Smooth muscle cell (in vitro differentiated cells): ENCODE results near the gene CYP8B1. TPM values are rescaled to one million over a fixed set of nuclear protein-coding genes. Genes with fewer than 3 reads are reported as not detected.

Experiments used
- DNase-seq: peaks from one replicate; lab custom pipeline; 2025; ENCODE audit not compliant: unreplicated experiment; lab: John Stamatoyannopoulos, UW
- H2AFZ ChIP-seq: fragments of 200-600 bp; sonication (generic); 2 replicates; pipeline ENCODE4 v1.6.0; 2016; ENCODE audit warnings: antibody characterized with exemption, low read depth, mild to moderate bottlenecking
- H3F3A ChIP-seq: fragments of 200-600 bp; sonication (generic); 2 replicates; pipeline ENCODE4 v1.6.0; 2017; ENCODE audit warnings: antibody characterized with exemption, low read depth
- H3K27ac ChIP-seq: fragments of 200-600 bp; sonication (generic); 2 replicates; pipeline ENCODE4 v1.5.1; 2016; ENCODE audit warnings: low read depth, mild to moderate bottlenecking
- H3K27me3 ChIP-seq: fragments of 200-600 bp; sonication (generic); 2 replicates; pipeline ENCODE4 v1.6.1; 2016; ENCODE audit warnings: low read depth, mild to moderate bottlenecking
- H3K36me3 ChIP-seq: fragments of 200-600 bp; sonication (generic); 2 replicates; pipeline ENCODE4 v1.5.1; 2016; ENCODE audit warnings: low read depth
- H3K4me1 ChIP-seq: fragments of 200-600 bp; sonication (generic); 2 replicates; pipeline ENCODE4 v1.5.1; 2016; ENCODE audit warnings: low read depth
- H3K4me2 ChIP-seq: fragments of 200-600 bp; sonication (generic); 2 replicates; pipeline ENCODE4 v1.6.0; 2016; ENCODE audit warnings: mild to moderate bottlenecking
- H3K4me3 ChIP-seq: fragments of 200-600 bp; sonication (generic); 2 replicates; pipeline ENCODE4 v1.5.1; 2016; ENCODE audit warnings: mild to moderate bottlenecking
- H3K79me2 ChIP-seq: fragments of 200-600 bp; sonication (generic); 2 replicates; pipeline ENCODE4 v1.6.0; 2016; ENCODE audit warnings: low read depth, mild to moderate bottlenecking
- H3K9ac ChIP-seq: fragments of 200-600 bp; sonication (generic); 2 replicates; pipeline ENCODE4 v1.6.0; 2016; ENCODE audit warnings: low read depth
- H3K9me3 ChIP-seq: fragments of 200-600 bp; sonication (generic); replicated peaks from 2 replicates; pipeline ENCODE4 v1.5.1; 2016; ENCODE audit warnings: low read depth
- H4K20me1 ChIP-seq: fragments of 200-600 bp; sonication (generic); 2 replicates; pipeline ENCODE4 v1.6.0; 2016; ENCODE audit warnings: low read depth
- CTCF ChIP-seq: fragments of 200-600 bp; sonication (generic); IDR thresholded peaks from 2 replicates; pipeline ENCODE4 v1.5.1; 2017; ENCODE audit warnings: borderline replicate concordance, mild to moderate bottlenecking, antibody characterized with exemption; ENCODE audit not compliant: insufficient read depth, poor library complexity, severe bottlenecking
- WGBS: methylation state at CpG from one replicate; pipeline ENCODE4 v1.1.7; 2016; ENCODE audit warnings: low lambda C conversion rate; 5-methylcytosine and 5-hydroxymethylcytosine counted together
- polyA plus RNA-seq: library from polyadenylated mRNA; unstranded; fragments of >200 nt; fragmentation: Nextera tagmentation; extraction: Ambion mirVana; gene quantifications from 2 replicates; pipeline ENCODE4 v1.2.1, GENCODE V29; 2016
- total RNA-seq: library from RNA; depleted of rRNA; stranded (reverse); fragments of >200 nt; gene quantifications from 2 replicates; pipeline ENCODE4 v1.2.3, GENCODE V29; 2014

Gene CYP8B1
- total and polyA plus RNA-seq, 2 experiments from 2014 or later, result not detected

GRCh38 chr3:42894698-42895579 lies 19.3 kb upstream of the CYP8B1 start:
- no peaks in the 10 kb centered on the region for H3K36me3 ChIP-seq

GRCh38 chr3:42892807-42893206 lies 17.1 kb upstream of the CYP8B1 start:
- 92% methylated on average over 1 of the region's 1 CpG for WGBS
- Histone ChIP-seq H3K4me3 (no peak overlapping the region), H3K79me2 (no peaks in the 10 kb centered on the region), H2AFZ (no peak overlapping the region), H3K27me3 (no peaks in the 10 kb centered on the region), H3K9ac (no peak overlapping the region), H3K27ac (no peak overlapping the region), H3K4me2 (no peak overlapping the region), H3F3A (no peaks in the 10 kb centered on the region), H3K4me1 (peaks cover 12% of the 10 kb centered on the region), H3K36me3 (no peaks in the 10 kb centered on the region), H3K9me3 (no peaks in the 10 kb centered on the region), H4K20me1 (no peaks in the 10 kb centered on the region)
- no peak for TF ChIP-seq CTCF
- DNase-seq, result no peak

More at GRCh38 chr3:42894698-42895579, 19.3 kb upstream of the CYP8B1 start:
- Histone ChIP-seq H3K4me2 (no peak overlapping the region), H3K9me3 (no peaks in the 10 kb centered on the region), H3F3A (no peaks in the 10 kb centered on the region), H2AFZ (no peak overlapping the region), H3K9ac (no peak overlapping the region), H3K4me3 (no peak overlapping the region), H3K4me1 (peaks cover 12% of the 10 kb centered on the region), H3K27ac (no peak overlapping the region), H3K27me3 (no peaks in the 10 kb centered on the region), H4K20me1 (no peaks in the 10 kb centered on the region), H3K79me2 (no peaks in the 10 kb centered on the region)
- no peak for TF ChIP-seq CTCF
- no peak for DNase-seq
- WGBS, result 85% methylated on average over 3 of the region's 3 CpGs

GRCh38 chr3:42892169-42892568 lies 16.5 kb upstream of the CYP8B1 start:
- no peak overlapping the region for H3K4me3 ChIP-seq
- H3K9me3 ChIP-seq, result no peaks in the 10 kb centered on the region
- H3K4me2 ChIP-seq, result no peak overlapping the region
- no peaks in the 10 kb centered on the region for H3K27me3 ChIP-seq
- H3K79me2 ChIP-seq, result no peaks in the 10 kb centered on the region
- H3K9ac ChIP-seq, result no peak overlapping the region
- WGBS, result 81% methylated on average over 1 of the region's 1 CpG
- DNase-seq, result no peak
- H4K20me1 ChIP-seq, result no peaks in the 10 kb centered on the region
- H2AFZ ChIP-seq, result no peak overlapping the region
- no peaks in the 10 kb centered on the region for H3F3A ChIP-seq
- no peak overlapping the region for H3K27ac ChIP-seq
- peaks cover 12% of the 10 kb centered on the region for H3K4me1 ChIP-seq
- no peaks in the 10 kb centered on the region for H3K36me3 ChIP-seq
- no peak for TF ChIP-seq CTCF

- Histone ChIP-seq H3K79me2 (no peaks in the 10 kb centered on the region), H3K4me2 (no peak overlapping the region), H3K9ac (no peak overlapping the region), H4K20me1 (no peaks in the 10 kb centered on the region), H3K4me3 (no peak overlapping the region), H3F3A (no peaks in the 10 kb centered on the region), H2AFZ (no peak overlapping the region), H3K36me3 (no peaks in the 10 kb centered on the region), H3K27ac (no peak overlapping the region), H3K9me3 (no peaks in the 10 kb centered on the region), H3K4me1 (peaks cover 12% of the 10 kb centered on the region), H3K27me3 (no peaks in the 10 kb centered on the region)
- TF ChIP-seq CTCF, result no peak
- WGBS, result 39% methylated on average over 2 of the region's 2 CpGs
- DNase-seq, result no peak
Observed at GRCh38 chr3:42891042-42891441, 15.4 kb upstream of the CYP8B1 start.
